Measurements from ENCODE around the gene MADD.

MADD gene

GRCh38 chr11:47269829-47270305, at the start of gene MADD:
Gene MADD (plus strand): TSS chr11:47270133.
- DNase-seq = peak; percentile 85 to 94 (median 91)

GRCh38 chr11:47220401-47220821, 49.5 kb upstream of the MADD start:
- peak in 1 of 3 donors; percentile 32 for DNase-seq

- DNase-seq = no peak
Measured at GRCh38 chr11:47222696-47223095, 47.2 kb upstream of the MADD start.

GRCh38 chr11:47225552-47226400, 44.2 kb upstream of the MADD start:
- DNase-seq = peak; percentile 46 to 59 (median 59)

GRCh38 chr11:47229161-47229560, 40.8 kb upstream of the MADD start:
- DNase-seq = no peak

GRCh38 chr11:47233051-47233450, 36.9 kb upstream of the MADD start:
- DNase-seq = no peak

GRCh38 chr11:47233989-47234668, 35.8 kb upstream of the MADD start:
- DNase-seq = peak; percentile 69 to 76 (median 74)

- DNase-seq = no peak
Measured at GRCh38 chr11:47234669-47235100, 35.2 kb upstream of the MADD start.

GRCh38 chr11:47235163-47235562, 34.8 kb upstream of the MADD start:
- no peak for DNase-seq

GRCh38 chr11:47236482-47236881, 33.5 kb upstream of the MADD start:
- DNase-seq = no peak

- DNase-seq = no peak
Measured at GRCh38 chr11:47239852-47240251, 30.1 kb upstream of the MADD start.

- DNase-seq = peak; percentile 88 to 95 (median 90)
Measured at GRCh38 chr11:47241841-47242301, 28.1 kb upstream of the MADD start.

- DNase-seq = no peak
Measured at GRCh38 chr11:47242596-47243192, 27.2 kb upstream of the MADD start.

GRCh38 chr11:47243454-47243853, 26.5 kb upstream of the MADD start:
- DNase-seq = no peak

- peak; percentile 95 to 97 (median 97) for DNase-seq
Measured at GRCh38 chr11:47244448-47245350, 25.2 kb upstream of the MADD start.

- peak in 1 of 3 donors; percentile 15 for DNase-seq
Measured at GRCh38 chr11:47245611-47246357, 24.1 kb upstream of the MADD start.

GRCh38 chr11:47247502-47247901, 22.4 kb upstream of the MADD start:
- no peak for DNase-seq

- peak; percentile 46 to 50 (median 48) for DNase-seq
Measured at GRCh38 chr11:47248304-47248663, 21.6 kb upstream of the MADD start.

- DNase-seq = peak; percentile 90 to 94 (median 92)
Measured at GRCh38 chr11:47248664-47249377, 21.1 kb upstream of the MADD start, which contains the start of gene ACP2. Gene ACP2 (minus strand): TSS chr11:47248814. CDS start chr11:47248789, 25 bp downstream.

GRCh38 chr11:47249378-47249715, 20.6 kb upstream of the MADD start:
- no peak for DNase-seq

GRCh38 chr11:47251751-47252150, 18.2 kb upstream of the MADD start:
- no peak for DNase-seq
